Measurements from ENCODE around the gene SLC66A1.

SLC66A1 gene

GRCh38 chr1:19344372-19344810, 32.3 kb downstream of the SLC66A1 start:
- peak; percentile 4 for DNase-seq

GRCh38 chr1:19344831-19345230, 32.7 kb downstream of the SLC66A1 start:
- DNase-seq = no peak

- DNase-seq = no peak
These were observed 33.3 kb downstream of the SLC66A1 start for GRCh38 chr1:19345391-19345790.

DNA sequence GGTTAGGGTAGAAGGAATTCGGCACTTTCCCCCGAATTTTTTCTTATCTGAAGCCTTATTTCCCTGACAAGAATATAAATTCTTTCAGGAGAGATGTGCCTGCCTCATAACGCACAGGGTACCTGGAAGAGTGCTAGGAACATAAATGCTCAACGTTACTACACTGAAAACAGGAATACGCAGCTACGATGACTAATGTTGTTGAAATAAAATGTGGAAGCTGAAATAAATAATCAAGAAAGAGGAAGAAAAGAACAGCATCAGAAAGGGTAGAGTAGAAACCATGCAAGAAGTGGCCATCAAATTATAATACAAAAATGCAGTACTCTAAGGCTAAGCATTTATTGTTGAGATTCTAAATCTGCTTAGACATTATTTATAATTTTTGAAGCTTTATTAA, 33.9 kb downstream of the SLC66A1 start:
- no peak for DNase-seq

DNA sequence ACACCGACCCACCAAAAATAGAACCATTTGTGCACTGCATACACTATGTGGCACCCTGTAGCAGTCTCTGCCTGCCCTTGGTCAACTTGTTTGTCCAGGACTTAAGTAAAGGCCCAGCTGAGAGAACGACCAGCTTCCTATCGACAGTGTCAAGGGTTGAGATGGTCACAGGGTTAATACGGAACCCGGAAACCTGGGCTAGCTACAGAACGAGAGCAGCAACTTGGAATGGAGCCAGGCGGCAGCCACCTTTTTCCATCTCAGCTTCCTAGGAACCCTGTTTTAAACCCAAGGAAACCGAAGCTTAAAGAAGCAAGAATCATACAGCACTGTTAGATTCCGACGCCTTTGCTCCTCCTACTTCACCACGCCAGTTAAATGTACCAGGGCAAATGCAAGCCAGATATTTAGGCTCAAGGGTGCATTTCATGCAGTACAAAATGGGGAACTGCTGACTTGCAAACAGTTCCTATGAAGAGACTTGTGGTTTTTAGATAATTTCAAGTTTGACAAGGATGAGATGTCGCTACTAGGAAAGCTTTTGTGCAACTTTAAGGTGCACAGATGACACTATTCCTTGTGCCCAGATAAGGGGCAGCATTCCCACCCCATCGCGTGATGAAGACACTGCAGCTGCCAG, 35.5 kb downstream of the SLC66A1 start:
- no peak for DNase-seq

- DNase-seq = no peak
These were observed 36.5 kb downstream of the SLC66A1 start for GRCh38 chr1:19348441-19349198.

GRCh38 chr1:19349999-19350398, 37.9 kb downstream of the SLC66A1 start:
- DNase-seq = no peak

- DNase-seq = no peak
These were observed 38.4 kb downstream of the SLC66A1 start for GRCh38 chr1:19350566-19350965.

- no peak for DNase-seq
These were observed 39.7 kb downstream of the SLC66A1 start for GRCh38 chr1:19351873-19352272.

- no peak for DNase-seq
These were observed 40.7 kb downstream of the SLC66A1 start for GRCh38 chr1:19352839-19353238.

GRCh38 chr1:19353596-19353995, 41.5 kb downstream of the SLC66A1 start:
- no peak for DNase-seq

DNA sequence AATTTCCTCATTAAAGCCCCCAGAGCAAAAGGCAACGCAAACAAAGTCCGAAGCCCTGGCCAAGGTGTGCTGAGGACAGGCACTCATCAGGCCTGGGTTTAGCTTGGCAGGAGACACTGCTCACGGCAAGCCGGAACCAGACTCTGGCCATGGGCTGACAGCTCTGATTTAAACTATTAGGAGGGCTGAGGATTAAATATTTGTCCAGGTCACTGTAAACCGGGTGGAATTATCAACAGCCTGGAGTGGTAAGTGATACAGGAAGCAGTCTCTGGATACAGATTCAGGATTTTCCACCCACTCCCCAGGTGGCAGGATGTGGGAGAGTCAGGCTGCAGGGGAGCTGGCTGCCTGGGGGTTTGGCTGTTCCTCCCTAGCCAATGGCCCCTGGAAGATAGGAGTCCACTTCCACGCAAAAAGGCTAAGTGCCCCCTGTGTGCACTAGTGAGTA, 42.4 kb downstream of the SLC66A1 start:
- DNase-seq = no peak

- DNase-seq = no peak
These were observed 44.1 kb downstream of the SLC66A1 start for GRCh38 chr1:19356266-19356665.

DNA sequence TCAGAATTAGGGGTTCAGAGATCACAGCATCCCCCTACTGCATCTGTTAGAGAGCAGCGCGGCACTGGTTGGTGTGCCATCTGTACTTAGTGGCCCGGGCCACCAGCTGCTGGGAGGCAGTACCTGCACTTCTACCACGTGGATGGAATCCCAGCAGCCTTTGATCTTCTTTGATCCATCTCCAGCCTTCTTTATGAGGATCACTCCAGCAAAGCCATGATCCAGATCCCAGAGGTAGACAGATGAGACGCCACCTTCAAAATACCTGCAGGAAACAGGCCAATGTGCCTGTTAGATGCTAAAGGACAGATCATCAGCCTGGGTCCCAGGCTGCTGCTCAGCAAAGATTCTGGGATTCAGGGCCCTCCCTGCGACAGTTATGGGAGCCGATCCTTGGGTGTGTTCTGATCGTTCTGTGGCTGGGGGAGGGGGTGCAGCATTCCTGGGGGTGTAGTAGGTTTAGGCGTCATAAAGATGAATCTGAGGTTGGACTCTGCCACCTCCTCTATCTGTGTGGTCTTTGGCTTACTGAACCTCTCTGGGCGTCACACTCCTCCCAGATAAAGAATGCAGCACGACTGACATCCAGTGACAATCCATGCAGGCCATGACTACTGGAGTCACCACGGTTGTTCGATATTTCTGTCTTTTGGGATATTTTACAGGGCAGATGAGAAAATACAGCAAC, 45.3 kb downstream of the SLC66A1 start:
- no peak for DNase-seq

- DNase-seq = no peak
These were observed 46.6 kb downstream of the SLC66A1 start for GRCh38 chr1:19358710-19359109.

DNA sequence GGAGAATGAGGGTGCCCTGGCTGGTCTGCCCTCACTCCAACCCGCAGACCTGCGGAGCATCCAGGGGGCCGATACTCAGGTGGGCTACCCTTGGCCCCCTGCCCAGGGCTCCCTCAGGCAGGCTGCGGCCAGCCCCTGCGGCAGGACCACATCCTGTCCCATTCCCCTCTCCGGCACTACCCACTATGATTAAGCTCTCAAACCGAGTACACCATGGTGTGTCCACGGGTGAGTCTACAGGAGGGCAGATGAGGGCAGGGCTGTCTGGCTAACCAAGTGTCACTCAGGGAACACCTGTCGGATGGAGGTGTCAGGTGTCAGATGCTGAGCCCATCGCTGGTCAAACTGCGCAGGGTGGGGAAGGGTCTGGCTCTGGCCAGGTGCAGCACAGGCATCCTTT, 47.2 kb downstream of the SLC66A1 start:
- DNase-seq = no peak

GRCh38 chr1:19360016-19360415, 47.9 kb downstream of the SLC66A1 start:
- no peak for DNase-seq

- no peak for DNase-seq
These were observed 48.3 kb downstream of the SLC66A1 start for GRCh38 chr1:19360432-19360831.

- DNase-seq = no peak
These were observed 48.9 kb downstream of the SLC66A1 start for GRCh38 chr1:19360843-19361610.

DNA sequence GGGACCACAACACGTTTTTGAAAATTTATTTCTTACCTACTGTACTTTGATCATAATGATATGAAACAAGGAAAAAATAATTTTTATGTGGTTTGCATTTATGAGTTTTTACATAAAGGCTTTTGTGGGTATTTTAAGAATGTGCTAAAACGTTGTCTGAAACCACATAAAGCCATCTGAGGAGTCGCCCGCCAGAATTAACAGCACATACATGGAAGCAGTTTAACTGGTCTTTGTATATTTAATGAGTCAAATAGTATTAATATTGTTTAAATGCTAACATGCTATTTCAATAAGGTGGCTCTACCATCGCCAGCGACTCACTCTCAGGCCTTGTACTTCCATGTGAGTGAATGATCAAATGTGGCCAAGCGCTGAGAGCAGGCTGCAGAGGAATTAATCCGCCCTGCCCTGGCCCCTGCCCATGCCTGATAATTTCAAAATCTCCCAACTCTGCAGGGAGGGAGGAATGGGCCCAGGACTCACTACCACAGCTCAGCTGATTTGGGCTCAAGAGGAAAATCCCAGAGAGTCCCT, 49.6 kb downstream of the SLC66A1 start:
- DNase-seq = no peak

GRCh38 chr1:19363536-19364152, 51.5 kb downstream of the SLC66A1 start:
- DNase-seq = no peak

- DNase-seq = no peak
These were observed 53.6 kb downstream of the SLC66A1 start for GRCh38 chr1:19365721-19366120.
